Omental fat pad (tissue), 4 donors: ENCODE data around the gene SH3PXD2A. TPM values are rescaled to one million over a fixed set of nuclear protein-coding genes. Genes with fewer than 3 reads are reported as not detected.
"Not testable (repeated sequence)": the region's sequence is repeated elsewhere in the genome, so short reads cannot be mapped to it uniquely, and the experiment has no call there.

Experiments
- ATAC-seq: fragments of 150-250 bp; one replicate; pipeline ENCODE4 v1.9.1; 2016; ENCODE audit warnings: mild to moderate bottlenecking, moderate library complexity; ENCODE audit not compliant: low FRiP score
- DNase-seq: peaks from one replicate; pipeline ENCODE4 v3.0.0-alpha.2; 2019; ENCODE audit warnings: low spot score
- total RNA-seq, 4 donors: library from RNA; depleted of rRNA; stranded (reverse); fragments of >200 nt; gene quantifications; one replicate each; pipeline ENCODE4 v1.1.0, GENCODE V29; 2016
- TF ChIP-seq, protein P1 (sequence below), 3 donors: fragments of 450-650 bp; IDR thresholded peaks; one replicate each; pipeline ENCODE4 v1.5.1; 2016 to 2017; ENCODE audit warnings: antibody characterized with exemption in 3 of 3, mild to moderate bottlenecking in 3 of 3, moderate library complexity in 2 of 3

The SH3PXD2A gene
- total RNA-seq, 4 donors from 2014 or later, result 21.0 to 36.3 (median 22.5) TPM

DNA sequence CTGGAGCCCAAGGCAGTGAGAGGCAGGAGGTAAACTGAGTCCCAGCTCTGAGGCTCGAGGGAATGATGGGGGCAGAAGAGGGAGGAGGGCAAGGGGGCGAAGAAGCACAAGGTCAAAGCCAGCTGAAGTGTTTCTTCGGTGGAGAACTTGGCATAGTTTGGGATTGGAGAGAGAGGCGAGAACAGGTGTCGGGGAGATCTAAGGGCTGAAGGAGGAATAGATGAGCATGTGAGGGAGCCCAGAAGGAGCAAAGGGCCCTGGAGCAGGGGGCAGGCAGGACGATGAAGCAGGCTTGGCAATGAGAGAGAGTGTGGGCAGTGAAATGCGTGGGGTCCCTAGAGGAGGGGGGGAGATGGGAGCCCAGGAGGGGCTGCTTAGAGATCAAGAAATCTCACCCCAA is 35.9 kb downstream of the SH3PXD2A start:
- DNase-seq, result no peak
- no peak for ATAC-seq
- TF ChIP-seq, protein P1, sequence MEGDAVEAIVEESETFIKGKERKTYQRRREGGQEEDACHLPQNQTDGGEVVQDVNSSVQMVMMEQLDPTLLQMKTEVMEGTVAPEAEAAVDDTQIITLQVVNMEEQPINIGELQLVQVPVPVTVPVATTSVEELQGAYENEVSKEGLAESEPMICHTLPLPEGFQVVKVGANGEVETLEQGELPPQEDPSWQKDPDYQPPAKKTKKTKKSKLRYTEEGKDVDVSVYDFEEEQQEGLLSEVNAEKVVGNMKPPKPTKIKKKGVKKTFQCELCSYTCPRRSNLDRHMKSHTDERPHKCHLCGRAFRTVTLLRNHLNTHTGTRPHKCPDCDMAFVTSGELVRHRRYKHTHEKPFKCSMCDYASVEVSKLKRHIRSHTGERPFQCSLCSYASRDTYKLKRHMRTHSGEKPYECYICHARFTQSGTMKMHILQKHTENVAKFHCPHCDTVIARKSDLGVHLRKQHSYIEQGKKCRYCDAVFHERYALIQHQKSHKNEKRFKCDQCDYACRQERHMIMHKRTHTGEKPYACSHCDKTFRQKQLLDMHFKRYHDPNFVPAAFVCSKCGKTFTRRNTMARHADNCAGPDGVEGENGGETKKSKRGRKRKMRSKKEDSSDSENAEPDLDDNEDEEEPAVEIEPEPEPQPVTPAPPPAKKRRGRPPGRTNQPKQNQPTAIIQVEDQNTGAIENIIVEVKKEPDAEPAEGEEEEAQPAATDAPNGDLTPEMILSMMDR (IDR thresholded peaks at IDR 0.05), result no peak

DNA sequence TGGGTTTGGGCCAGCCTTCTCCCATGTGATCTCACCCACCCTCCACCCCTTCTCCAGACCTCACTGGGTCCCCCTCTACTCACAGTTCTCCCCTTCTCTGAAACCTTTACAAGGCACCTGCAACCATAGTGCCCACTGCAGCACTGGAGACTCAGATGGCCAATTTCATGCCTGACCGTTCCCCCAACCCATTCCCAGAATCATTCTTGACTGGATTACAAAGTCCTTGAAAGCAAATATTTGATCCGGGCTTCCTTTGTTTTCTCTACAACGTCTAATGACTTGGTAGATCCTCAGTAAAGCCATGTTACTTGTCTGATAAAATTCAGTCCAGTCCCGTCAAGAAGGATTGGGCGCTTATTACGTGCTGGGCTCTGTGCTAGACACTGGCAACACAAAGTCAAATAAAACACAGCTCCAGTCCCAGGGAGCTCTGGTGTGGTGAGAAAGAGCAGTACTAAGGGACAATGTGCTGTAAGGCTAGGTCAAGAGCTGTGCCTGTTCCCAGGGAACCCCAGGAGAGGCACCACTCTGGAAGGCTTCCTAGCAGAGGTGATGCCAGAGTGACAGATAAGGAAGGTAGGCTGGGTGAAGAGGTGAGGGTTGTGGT is 36.5 kb downstream of the SH3PXD2A start:
- DNase-seq (no peak), ATAC-seq (no peak)
- TF ChIP-seq, protein P1 (IDR thresholded peaks at IDR 0.05), result no peak

DNA sequence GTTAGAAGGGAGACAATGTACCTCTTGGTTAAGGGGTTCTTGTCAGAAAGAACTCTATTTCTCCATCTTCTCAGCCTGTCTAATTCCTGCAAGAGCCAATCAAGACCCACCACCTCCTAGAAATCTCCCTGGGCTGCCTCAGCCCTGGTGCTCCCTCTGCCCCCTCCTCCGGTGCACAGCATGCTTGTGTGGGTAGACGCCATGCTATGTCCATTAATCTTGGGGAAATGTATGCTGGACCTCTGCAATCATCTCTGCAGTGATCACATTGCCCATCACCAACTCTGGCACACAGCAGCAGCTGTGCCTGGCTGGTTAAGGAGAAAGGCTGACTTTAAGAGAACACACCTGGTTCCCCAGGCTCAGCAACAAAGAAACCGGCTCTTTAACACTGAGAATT is 37.3 kb downstream of the SH3PXD2A start:
- no peak for ATAC-seq
- TF ChIP-seq, protein P1 (IDR thresholded peaks at IDR 0.05), result no peak
- DNase-seq, result no peak

DNA sequence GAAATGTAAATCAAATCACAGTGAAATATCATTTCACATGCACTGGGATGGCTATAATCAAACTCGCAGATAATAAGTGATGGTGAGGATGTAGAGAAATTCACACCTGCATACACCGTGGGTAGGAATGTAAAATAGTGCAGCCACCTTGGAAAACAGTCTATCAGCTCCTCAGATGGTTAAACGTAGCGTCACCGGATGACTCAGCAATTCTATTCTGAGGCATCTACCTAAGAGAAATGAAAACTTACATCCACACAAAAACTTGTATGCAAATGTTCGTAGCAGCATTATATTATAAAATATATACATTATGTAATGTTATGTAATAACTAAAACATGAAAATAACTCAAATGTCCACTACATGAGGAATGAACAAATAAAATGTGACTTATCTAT is 38.9 kb downstream of the SH3PXD2A start:
- TF ChIP-seq, protein P1 (IDR thresholded peaks at IDR 0.05), result no peak
- ATAC-seq (no peak), DNase-seq (no peak)

DNA sequence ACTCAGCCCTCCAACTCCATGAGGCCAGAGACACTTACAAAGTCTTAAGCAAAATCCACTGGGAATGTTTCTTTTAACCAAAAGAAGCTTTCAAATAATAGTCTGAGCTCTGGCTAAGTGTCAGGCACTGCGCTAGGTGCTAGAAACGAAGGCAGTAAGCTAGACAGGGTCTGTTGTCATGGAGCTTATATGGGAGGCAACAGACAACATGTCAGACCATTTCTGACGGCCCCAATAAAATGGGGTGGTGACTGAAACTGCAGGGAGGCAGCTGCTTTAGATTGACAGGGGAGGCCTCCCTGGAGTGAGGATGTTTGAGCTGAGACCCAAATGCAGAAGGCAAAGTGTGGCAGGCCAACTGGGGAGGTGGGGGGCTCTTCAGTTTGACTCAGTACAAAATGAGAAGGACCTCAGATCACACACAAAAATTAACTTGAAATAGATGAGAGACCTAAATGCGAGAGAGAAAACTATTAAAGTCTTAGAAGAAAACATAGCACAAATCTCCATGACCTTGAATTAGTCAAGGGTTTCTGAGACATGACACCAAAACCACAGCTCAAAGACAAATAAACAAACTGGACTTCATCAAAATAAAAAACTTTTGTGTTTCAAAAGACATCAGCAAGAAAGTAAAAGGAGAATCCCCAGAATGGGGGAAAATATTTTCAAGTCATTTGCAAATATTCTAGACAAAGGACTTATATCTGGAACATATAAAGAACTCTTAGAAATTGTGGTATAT is 40.6 kb downstream of the SH3PXD2A start:
- no peak for DNase-seq

DNA sequence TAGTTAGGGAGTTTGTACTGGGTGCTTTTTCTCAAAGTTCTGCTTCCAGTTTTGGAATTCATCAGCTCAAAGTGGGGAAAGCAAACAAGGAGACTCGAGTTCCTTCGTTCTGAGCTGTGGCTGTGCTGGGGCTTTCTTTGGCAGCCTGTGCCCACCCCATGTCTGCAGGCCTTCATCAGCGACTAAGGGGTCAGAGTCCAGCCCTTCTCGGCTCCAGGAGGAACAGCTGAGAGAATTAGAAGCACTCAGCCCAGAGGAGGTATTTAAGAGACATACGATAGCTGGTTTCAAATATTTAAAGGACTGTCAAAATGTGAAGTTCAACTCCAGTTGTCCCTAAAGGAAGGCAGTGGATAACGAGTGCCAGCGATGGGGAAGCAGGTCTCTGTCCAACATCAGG is 41.3 kb downstream of the SH3PXD2A start:
- no peak for DNase-seq
- no peak for ATAC-seq
- TF ChIP-seq, protein P1 (IDR thresholded peaks at IDR 0.05), result no peak

More for the DNA sequence above, 40.6 kb downstream of the SH3PXD2A start:
- TF ChIP-seq, protein P1 (IDR thresholded peaks at IDR 0.05), result no peak
- no peak for ATAC-seq

DNA sequence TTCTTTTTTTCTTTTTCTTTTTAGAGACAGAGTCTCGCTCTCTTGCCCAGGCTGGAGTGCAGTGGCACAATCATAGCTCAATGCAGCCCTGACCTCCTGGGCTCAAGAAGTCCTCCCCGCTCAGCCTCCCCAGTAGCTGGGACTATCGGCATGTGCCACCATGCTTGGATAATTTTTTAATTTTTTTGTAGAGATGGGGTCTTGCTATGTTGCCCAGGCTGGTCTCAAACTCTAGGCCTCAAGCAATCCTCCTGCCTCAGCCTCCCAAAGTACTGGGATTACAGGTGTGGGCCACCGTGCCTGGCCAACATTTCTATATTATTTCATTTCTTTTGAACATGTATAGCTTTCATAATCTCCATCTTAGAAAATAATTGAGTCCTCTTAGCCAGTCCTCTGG is 42.1 kb downstream of the SH3PXD2A start:
- ATAC-seq, DNase-seq: not testable (repeated sequence)
